Fibroblast of mammary gland (primary cell): ENCODE measurements around the gene HIPK1.

Source experiments
- DNase-seq: peaks from one replicate; pipeline ENCODE4 v3.0.0-alpha.2; 2010; ENCODE audit warnings: low read depth
- H3K4me3 ChIP-seq: 2 replicates; pipeline ENCODE4 v1.5.1; 2011; ENCODE audit warnings: low read depth, mild to moderate bottlenecking, low read length, moderate library complexity; ENCODE audit not compliant: control insufficient read depth
- CTCF ChIP-seq: conservative IDR thresholded peaks from 2 replicates; pipeline ENCODE4 v1.5.1; 2011; ENCODE audit warnings: low read depth, low read length, inconsistent platforms; ENCODE audit not compliant: control insufficient read depth, insufficient read depth

The HIPK1 gene

GRCh38 chr1:113924473-113924872 lies 4.7 kb upstream of the HIPK1 start:
- no peak for DNase-seq
- no peak for TF ChIP-seq CTCF
- H3K4me3 ChIP-seq, result no peak overlapping the region

- DNase-seq, result no peak
Observed at GRCh38 chr1:113928187-113928930, 765 bp upstream of the HIPK1 start.

GRCh38 chr1:113929750-113930498 lies 800 bp downstream of the HIPK1 start:
- peak overlapping the region; percentile 88 for H3K4me3 ChIP-seq

More at GRCh38 chr1:113928187-113928930, 765 bp upstream of the HIPK1 start:
- peak overlapping the region; percentile 81 for H3K4me3 ChIP-seq
- no peak for TF ChIP-seq CTCF

GRCh38 chr1:113930499-113931161 lies 1.5 kb downstream of the HIPK1 start:
- H3K4me3 ChIP-seq, result peak overlapping the region; percentile 88
- peak; percentile 62 for DNase-seq
- no peak for TF ChIP-seq CTCF

More at GRCh38 chr1:113929750-113930498, 800 bp downstream of the HIPK1 start:
- TF ChIP-seq CTCF, result no peak
- DNase-seq, result no peak

GRCh38 chr1:113931451-113931851 lies 2.3 kb downstream of the HIPK1 start:
- DNase-seq, result peak; percentile 62
- H3K4me3 ChIP-seq, result peak overlapping the region; percentile 3

More at GRCh38 chr1:113931451-113931851, 2.3 kb downstream of the HIPK1 start:
- no peak for TF ChIP-seq CTCF
